Activated naive CD8-positive, alpha-beta T cell treated with anti-CD3 and anti-CD28 coated beads, Interleukin-2, amount 50 U/mL, for 16 hours (primary cell): ENCODE data around the gene MYRFL.
"Not testable (repeated sequence)": the region's sequence is repeated elsewhere in the genome, so short reads cannot be mapped to it uniquely, and the experiment has no call there.

Experiments
- DNase-seq: peaks from one replicate; pipeline ENCODE4 v3.0.0-alpha.2; 2020; ENCODE audit warnings: low read depth, low spot score

Gene MYRFL

DNA sequence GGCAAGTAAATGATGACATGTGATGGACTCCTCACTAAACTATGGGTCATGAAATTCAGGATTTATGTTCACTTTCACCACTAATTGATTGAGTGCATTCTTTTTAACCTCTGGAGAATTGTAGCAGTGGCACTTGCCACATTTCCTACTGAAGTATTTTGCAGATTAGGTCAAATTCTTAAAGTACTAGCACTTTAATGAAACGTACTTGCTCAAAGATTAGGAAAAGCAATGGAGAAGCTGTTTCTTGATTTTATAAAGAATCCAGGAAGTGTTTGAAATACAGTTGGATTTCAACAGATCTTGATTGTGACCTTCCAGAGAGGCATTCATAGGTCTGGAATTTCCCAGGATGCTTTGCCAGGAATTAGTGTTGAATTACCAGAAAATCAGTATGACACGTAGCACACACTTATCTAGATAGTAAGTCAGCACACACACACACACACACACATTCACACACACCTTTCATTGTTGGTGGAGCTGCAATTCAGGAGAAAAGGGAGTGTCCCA lies 162.6 kb downstream of the MYRFL start:
- DNase-seq: no peak

DNA sequence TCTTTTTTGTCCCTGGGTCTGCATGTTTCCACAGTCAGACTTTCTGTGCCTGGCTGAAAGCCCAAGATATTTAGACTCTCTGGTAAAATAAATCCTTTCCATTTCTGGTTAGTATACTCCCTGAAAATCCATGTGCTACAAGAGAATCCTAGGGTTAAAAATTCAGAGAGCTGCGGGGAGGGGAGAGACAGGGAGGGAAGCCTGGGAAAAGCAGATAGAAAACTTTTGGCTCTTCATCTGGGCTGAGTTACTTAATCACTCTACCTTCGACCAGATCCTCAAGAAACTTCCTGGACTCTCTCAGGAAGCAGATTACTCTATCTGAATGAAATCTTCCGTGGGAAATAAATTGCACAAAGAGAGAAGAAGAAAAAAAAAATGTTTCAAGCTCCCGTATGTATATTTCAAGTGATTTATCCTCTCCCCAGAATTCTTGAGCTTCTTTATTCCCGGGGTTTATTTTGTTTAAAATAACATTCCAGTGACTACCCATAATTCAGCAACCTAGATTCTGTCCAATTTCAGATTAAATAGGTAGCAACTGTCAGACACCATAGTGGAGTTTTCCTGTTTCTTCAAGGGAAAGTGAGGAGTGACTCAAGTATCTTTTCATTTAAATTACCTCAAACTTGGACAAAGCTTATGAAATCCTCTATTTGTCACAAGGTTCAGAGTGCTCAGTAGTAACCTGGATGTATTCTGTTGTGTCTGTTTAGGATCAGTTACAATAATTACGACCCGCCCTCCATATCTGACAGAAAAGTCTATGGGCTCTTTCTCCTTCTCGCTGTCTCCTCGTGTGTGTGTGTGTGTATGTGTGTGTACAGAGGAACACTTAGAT lies 163.7 kb downstream of the MYRFL start:
- DNase-seq: no peak

DNA sequence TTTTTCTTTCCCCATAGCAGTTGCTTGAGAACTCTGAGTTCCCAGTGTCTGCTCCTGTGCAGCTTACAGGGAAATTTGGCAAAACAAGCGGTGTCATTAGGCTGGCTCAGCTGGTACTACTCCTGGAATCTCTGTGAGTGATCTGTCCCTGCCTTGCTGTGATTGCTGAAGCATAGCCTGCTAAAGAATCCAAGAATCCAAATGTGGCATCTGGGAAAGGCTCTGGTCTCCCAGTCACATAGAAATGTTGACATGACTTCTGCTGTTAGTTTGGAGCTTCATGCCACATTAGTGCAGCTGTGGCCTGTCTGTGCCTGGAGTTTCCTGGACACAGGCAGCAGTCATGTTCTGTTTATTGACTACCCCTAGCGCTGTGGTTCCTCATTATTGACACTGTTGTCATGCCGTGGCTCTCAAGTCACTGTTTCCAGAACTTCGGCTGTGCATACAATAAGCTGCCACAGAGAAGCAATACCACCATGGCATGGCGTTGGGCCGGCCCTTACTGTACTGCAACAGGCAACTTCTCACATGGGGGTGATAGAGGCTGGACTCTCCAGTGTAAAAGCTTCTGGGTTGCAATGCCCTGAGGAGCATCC lies 166.8 kb downstream of the MYRFL start:
- no peak for DNase-seq

DNA sequence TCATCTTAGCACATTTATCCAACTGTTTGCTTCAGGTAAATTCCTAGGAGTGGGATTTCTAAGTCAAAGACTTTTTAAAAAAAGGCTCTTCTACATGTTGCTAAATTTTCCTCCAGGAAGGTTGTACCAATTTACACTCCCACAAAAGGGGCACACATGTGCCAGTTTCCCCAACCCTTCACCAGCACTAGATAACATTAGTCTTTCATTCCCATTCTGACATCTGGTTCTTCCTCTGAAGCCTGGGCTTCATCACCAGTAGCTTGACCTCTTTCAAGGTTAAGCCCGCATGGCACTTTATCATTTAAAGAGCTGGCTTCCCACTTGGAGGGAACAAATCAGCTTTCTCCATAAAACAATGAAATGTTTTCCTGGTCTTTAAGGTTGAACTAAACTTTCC lies 168.4 kb downstream of the MYRFL start:
- DNase-seq: no peak

DNA sequence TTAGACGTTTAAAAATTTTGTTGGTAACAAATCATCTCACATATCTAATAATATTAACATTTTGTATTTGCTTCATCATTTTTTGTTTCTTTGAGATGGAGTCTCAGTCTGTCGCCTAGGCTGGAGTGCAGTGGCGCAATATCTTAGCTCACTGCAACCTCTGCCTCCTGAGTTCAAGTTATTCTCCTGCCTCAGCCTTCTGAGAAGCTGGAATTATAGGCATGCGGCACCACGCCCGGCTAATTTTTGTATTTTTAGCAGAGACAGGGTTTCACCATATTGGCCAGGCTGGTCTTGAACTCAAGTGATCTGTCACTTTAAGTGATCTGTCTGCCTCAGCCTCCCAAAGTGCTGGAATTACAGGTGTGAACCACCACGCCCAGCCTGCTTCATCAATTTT lies 169.1 kb downstream of the MYRFL start:
- DNase-seq: not testable (repeated sequence)

DNA sequence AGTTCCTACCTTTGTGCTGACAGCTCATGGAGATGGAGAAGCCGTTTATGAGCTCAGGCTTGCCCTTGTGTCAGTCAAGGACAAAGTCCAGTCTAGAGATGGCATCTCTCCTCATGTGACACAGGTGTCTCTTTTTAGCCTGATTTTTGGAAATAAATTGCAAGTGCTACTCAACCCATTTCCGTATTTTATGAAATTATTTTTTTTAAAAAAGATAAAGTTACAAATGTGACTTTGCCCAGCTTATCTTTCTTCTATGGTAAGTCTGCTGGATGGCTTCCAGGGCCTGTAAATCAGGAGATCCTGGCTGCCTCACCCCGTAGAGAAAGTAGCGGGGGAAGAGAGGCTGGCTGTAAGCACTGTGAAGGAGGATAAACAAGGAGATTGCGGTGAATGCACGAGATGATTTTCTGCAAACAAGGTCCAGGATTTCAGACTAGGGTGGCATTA lies 169.7 kb downstream of the MYRFL start:
- DNase-seq: no peak

DNA sequence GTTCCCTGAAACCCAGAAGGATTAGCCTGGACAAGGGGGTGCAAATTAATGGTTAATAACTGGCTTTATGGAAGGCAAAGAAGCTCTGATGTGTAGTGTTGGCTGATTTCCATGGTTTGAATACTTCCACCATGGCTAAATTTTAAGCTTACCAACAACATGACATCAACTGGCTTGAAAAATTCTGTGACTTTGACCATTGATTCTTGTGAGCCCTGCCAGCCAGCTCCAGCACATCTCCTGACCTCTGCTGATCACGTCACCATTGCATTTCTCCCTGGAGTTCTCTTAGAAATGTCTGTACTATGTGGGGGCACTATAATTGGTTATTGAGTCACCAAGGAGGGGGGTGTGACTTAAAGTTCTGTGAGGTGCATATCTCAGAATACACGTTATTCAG lies 171.2 kb downstream of the MYRFL start:
- DNase-seq: no peak

DNA sequence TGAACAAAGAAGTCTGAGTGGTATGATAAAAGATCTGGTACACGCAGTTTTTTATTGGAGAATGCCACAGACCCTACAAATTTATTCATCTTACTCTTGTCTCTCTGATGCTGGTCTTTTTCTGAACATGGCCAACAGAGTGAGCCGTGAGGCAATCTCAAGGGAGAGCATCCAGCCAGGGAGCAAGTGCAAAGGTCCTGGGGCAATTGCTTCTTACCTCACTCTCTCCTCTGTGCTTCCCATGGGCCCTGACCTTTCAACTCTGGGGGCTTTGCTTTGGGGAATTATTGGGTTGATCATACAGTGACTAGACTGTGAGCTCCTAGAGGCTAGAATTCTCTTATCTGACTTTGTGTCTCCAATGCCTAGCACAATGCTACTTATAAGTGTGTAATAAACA lies 171.7 kb downstream of the MYRFL start:
- DNase-seq: no peak

DNA sequence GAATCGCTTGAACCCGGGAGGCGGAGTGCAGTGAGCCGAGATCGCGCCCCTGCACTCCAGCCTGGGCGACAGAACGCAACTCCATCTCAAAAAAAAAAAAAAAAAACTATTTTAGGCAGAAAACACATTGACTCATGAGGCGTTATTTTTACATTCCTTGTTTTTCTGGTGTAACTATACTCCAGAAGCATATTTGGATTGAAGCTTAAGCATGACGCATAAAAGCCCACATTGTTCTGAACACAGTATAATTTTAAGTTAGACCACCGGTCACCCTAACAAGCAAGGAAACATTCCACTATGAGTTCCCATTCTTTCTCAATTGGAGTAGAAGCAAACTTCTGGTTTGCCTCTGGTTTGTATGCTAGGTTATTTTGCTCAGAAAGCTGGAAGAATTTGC lies 173.0 kb downstream of the MYRFL start:
- DNase-seq: no peak

DNA sequence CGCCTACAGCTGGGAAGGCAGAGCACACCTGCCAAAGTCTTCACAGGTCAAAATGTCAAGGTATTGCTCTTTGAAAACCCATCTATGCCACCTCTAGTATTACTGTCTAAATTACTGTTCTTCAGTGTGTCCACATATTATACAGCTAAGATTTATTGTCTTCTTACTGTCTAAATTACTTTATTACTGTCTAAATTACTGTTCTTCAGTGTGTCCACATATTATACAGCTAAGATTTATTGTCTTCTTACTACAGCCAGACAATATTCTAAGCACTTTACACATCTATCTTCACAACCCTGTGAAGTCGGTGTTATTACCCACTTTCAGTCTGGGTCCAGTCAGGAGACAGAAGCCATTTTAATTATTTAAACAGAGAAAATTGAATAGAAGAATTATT lies 173.9 kb downstream of the MYRFL start:
- no peak for DNase-seq

DNA sequence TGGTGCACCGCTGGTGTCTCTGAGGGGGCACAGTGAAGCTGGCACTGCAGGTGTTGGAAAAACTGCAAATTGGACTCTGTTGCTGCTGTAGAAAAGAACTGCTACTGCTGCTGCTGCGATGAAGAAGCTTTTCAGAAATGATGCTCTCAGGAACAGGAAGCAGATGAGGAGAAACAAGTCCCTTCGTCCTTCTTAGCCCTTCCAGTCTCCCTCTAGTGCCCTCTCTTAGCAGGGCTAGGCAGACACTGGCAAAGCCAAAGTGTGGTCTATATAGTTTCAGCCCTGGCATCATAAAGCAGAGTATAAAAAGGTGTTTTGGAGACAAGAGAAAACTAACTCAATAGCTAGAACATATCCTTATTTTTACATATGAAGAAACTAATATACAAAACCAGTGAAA lies 174.5 kb downstream of the MYRFL start:
- no peak for DNase-seq

DNA sequence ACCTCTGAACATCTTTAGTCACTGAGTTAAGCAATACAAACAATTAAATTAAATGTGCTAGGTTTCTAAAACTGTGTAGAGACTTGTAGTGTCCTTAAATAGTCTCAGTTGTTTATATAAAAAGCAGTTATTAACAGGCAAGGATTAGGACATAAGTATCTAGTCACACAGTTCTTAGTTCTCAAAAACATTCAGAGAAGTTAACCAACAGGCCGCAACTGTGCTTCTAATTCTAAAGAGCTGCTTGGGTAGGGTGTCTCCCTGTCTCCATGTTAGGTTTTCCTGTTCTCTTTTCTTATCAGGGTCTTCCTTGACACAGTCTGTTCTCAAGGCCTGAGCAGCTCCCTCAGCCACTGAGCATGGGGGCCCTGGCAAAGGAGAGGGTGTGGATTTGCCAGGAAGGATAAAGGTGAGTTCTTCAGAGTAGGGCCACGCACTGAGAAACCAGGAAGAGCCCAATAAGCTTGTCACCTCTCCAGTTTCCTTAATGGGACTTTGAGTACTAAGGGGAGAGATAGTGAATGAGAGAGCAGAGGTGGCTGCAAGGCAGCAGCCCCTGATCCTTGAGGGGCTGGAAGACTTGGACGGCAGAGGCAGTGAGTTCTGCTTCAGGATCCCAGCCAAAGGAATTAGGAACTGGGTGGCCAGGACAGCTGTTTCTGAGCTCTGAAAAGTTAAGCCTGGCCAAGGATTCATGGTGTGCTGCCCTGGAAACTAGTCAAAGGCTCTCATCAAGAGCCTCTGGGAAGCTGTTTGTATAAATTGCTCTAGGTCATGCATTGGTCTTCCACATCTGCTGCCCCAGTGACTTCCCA lies 177.3 kb downstream of the MYRFL start:
- no peak for DNase-seq

DNA sequence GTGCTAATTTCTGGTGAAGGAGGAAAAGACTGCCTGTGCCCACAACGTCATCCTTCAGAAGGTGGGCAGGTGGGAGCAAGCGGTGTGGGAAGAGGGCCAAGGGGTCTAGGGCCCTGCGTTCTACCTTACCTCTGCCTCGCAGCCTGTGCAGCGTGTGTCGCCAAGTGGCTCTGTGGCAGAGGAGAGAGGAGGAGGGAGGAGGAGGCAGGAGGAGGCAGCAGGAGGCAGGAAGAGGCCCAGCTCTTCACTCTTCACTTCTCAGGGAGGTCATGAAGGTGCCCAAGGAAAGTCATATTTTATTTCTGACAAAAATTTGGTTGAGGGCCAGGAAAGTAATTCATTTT lies 177.9 kb downstream of the MYRFL start:
- DNase-seq: no peak

DNA sequence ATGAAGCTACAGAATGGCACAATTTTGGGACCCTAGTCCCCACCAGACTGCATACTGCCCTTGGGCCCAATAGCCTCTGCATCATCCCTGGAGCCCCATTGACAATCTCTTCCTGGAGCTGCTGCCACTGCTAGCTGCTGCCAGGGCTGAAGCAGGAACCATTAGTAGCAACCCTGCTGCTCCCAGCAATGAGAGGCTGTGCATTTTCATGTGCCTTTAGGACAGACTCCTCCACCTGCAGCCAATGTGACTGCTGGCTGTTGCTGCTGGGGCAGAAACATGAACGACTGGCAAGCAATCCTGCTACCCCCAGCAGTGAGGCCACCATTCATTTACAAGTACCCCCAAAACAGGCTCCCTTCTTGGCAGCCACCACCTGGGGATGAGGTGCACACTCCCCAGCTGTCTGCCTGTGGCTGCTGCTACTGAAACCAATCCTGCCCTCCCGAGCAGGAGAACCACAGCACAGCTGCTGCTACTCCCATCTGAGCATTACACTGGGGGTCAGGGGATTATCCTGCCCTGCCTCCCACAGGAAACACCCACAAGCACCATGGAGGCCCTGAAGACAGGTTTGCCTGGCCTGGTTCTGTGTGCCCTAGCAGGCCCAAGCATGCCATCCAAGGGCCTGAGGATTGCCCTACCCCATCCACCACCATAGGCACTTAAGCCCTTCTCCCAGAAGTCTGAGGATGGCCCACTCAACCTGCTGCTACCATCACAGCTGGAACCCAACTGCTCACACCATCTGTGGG lies 181.0 kb downstream of the MYRFL start:
- no peak for DNase-seq

DNA sequence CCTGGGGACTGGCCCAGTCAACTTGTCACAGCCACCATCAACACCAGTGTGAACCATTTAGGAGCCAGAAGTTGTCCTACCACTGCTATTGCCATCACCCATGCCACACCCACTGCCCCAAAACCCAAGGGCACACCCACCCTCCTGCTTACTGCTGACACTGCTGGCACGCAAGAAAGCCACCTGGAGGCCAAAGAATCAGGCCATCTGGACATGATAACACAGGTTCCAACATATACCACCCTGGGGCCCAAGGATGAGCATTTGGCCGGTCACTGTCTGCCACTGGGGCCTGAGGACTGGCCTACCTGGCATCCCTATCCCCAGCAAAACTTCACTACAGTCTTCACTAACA lies 181.6 kb downstream of the MYRFL start:
- DNase-seq: no peak

DNA sequence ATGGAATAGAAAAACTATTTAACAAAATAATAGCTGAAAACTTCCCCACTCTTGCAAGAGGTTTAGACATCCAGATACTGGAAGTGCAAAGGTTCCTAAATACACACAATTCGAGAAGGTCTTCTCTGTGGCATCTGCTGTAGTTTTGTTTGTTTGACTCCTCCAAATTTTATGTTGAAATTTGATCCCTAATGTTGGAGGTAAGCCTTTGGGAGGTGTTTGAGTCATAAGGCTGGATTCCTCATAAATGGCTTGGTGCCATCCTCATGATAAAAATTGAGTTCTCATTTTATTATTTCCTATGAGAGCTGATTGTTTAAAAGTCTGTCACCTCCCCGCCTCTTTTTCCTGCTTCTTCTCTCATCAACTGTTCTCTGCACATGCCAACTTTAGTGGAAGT lies 182.7 kb downstream of the MYRFL start:
- DNase-seq: no peak
